HG03097 (cell line): Measurements from ENCODE around the gene OR6Q1.
"Not testable (repeated sequence)": the region's sequence is repeated elsewhere in the genome, so short reads cannot be mapped to it uniquely, and the experiment has no call there.

Source experiments
- ATAC-seq: cut with Tn5 transposase; IDR thresholded peaks from one replicate; pipeline ENCODE4 v1.9.1; 2021; ENCODE audit not compliant: unreplicated experiment, low FRiP score

The OR6Q1 gene, protein sequence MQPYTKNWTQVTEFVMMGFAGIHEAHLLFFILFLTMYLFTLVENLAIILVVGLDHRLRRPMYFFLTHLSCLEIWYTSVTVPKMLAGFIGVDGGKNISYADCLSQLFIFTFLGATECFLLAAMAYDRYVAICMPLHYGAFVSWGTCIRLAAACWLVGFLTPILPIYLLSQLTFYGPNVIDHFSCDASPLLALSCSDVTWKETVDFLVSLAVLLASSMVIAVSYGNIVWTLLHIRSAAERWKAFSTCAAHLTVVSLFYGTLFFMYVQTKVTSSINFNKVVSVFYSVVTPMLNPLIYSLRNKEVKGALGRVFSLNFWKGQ

DNA sequence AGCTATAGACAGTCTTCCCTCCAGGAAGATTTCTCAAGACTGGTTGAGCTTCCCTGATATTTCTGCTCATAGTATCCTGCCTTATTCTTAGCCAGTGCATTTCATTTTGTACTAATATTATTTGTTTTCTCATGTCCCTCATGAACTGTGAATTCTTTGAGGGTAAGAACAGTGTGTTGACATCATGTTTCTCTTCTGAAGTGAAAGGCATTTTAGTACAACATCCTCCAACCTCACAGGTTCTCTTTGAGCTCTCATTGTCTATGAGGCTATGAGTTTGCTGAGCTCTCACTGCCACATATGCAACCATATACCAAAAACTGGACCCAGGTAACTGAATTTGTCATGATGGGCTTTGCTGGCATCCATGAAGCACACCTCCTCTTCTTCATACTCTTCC lies at the start of gene OR6Q1:
TSS of gene OR6Q1 (plus strand) at position 301 of the 400 bp plus-strand sequence. CDS start at position 301, 0 bp downstream.
- no peak for ATAC-seq

DNA sequence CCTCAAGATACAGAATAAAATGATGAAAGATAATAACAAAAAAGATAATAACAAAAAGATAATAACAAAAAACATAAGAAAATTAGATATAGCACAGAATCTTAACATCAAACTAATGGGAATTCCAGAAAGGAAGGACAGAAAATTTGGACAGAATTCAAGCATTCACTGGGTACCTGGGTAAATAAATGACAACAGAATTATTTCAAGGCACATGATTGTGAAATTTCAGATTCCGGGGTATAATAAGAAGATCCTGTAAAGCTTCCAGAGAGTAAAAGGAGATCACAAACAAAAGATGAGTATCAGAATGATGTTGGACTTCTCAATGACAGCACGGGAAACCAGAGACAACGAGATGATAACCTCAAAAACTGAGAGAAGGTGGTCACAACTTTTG lies 49.2 kb upstream of the OR6Q1 start:
- no peak for ATAC-seq

DNA sequence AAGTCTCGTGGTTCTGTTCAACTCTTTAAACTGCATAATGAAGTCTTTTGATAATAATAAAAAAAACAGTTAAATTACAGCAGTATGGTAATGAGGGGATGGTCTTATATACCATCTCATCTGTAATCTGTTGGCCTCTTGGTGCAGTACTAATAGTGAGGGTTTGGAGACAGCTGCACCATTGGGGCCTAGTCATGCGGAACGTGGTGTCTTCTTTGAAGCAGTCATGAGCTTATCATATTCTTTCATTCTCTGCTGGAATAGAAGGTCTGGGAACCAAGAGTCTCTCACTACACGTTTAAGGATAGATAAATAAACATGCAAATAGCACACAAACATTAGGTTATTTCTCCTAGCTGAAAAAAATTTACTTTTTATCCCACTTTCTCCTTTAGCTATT lies 48.0 kb upstream of the OR6Q1 start:
- ATAC-seq = no peak

DNA sequence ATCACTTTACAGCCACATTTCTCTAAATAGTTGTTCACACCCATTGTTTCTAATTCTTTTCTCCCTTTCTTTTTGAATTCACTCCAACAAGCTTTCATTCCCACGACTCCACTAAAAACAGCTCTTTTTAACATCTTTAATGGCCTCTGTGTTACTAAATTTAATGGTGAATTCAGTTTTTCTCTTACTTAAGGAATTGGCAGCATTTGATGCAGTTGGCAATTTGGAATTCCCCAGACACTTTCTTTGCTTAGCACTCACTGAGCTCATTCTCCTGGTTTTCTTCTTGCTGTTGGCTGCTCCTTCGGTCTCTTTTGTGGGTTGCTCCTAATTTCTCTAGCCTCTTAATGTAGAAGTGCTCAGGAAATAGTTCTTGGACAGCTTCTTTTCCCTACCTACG lies 47.6 kb upstream of the OR6Q1 start:
- no peak for ATAC-seq

DNA sequence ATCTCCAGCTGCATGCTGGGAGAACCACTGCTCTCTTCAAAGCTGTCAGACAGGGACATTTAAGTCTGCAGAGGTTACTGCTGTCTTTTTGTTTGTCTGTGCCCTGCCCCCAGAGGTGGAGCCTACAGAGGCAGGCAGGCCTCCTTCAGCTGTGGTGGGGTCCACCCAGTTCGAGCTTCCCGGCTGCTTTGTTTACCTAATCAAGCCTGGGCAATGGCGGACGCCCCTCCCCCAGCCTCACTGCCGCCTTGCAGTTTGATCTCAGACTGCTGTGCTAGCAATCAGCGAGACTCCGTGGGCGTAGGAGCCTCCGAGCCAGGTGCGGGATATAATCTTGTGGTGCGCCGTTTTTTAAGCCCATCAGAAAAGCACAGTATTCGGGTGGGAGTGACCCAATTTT lies 31.2 kb upstream of the OR6Q1 start:
- ATAC-seq = not testable (repeated sequence)

DNA sequence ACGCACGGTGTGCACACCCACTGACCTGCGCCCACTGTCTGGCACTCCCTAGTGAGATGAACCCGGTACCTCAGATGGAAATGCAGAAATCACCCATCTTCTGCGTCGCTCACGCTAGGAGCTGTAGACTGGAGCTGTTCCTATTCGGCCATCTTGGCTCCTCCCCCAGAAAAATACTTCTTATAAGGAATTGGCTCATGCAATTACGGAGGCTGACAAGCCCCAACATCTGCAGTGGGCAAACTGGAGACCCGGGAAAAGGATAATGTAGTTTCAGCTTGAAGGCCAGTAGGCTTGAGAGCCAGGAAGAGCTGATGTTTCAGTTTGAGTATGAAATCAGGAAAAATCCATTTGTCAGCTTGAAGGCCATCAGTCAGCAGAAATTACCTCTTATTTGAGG lies 30.7 kb upstream of the OR6Q1 start:
- not testable (repeated sequence) for ATAC-seq

DNA sequence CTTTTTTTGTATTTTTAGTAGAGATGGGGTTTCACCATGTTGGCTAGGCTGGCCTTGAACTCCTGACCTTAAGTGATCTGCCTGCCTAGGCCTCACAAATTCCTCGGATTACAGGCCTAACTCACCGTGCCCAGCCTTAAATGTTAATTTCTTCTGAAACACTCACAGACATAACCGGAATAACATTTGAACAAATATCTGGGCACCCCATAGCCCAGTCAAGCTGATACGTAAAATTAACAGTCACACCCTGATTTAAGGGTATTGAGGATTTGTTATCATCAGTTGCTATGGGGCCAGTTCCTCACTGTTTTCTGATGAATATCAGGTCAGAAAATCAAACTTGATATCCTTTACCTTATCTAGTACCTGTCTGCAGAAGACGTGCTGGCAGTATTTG lies 30.1 kb upstream of the OR6Q1 start:
- ATAC-seq = no peak

DNA sequence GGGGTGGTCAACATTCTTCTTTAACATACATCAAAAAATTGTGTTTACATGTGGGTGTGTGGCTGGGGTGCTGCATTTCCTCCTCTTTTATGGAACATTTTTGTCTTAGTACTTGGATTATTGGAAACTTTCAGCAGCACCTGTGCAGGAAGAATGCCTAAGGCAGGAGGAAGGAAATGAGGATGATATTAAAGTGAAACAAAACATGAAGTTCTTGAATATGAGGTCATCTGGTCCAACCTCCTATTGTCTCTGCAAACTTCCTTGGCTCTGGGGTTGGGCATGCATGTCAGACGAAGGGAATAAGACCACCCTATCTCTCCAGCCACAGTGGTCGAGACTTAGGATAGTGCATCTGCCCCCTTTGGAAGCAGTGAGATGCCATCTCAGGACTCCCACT lies 27.7 kb upstream of the OR6Q1 start:
- no peak for ATAC-seq

DNA sequence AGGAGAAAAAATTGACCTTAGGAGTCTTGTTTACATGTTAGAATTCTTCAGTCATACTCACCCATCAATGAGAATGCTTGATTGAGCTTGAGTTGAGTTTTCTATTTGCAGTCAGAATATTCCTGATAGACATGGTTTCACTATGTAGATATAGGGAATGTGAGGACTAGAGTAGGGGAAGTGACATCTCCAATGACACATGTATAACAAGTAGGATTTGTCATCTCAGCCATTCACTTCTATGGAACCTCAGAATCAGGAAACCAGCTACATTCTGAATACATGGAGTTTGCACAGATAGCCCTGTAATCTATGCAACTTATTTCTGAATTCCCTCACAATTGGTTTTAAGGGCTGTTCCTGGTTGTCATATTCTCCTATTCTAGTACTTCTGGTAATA lies 27.2 kb upstream of the OR6Q1 start:
- no peak for ATAC-seq

DNA sequence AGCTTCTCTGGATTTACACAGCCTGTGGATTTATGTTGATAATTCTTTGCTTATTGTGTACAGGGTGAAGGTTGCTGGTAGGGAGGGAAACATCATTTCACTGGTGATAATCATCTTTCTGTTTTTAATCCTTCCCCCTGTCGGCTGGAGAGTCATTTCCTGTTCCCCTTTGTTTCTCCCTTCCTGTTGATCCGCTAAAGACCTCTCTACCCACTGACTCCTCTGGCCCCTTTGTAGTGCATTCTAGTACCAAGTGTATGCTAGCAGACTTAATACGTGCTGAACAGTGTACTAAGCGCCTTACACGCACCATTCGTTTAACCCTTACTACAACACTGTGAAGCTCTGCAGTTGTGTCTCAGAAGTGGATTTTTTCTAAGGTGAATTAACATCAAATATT lies 26.1 kb upstream of the OR6Q1 start:
- ATAC-seq = no peak

DNA sequence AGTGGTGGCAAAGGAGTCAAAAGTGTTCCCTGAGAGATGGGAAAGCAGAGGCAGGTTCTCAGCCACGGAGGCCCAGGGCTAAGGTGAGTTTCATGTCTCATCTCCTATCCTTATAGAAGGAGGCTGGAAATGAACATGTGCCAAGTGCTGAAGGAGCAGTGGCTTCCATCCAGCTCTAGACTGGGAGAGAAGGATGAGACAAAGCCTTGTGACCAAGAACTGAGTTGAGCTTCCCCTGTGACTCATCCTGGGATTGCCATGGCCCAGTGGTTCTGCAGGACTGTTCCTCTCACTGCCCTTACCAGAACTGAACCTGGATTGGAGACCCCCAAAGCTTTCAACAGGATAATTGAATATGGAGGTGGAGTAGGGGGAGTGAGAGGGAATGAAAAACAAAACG lies 23.8 kb upstream of the OR6Q1 start:
- no peak for ATAC-seq

DNA sequence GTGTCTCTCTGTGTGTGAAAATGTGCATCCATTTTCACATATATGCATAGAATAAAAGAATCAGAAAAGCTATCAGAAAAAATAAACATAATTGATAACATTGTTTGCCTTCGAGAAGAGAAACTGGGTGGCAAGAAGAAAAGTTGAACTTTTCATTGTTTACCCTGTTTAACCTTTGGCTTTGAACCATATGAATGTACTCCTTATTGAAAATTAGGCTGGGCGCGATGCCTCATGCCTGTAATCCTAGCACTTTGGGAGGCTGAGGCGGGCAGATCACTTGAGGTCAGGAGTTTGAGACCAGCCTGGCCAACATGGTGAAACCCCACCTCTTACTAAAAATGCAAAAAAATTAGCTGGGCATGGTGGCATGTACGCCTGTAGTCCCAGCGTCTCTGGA lies 19.0 kb upstream of the OR6Q1 start:
- ATAC-seq = no peak

DNA sequence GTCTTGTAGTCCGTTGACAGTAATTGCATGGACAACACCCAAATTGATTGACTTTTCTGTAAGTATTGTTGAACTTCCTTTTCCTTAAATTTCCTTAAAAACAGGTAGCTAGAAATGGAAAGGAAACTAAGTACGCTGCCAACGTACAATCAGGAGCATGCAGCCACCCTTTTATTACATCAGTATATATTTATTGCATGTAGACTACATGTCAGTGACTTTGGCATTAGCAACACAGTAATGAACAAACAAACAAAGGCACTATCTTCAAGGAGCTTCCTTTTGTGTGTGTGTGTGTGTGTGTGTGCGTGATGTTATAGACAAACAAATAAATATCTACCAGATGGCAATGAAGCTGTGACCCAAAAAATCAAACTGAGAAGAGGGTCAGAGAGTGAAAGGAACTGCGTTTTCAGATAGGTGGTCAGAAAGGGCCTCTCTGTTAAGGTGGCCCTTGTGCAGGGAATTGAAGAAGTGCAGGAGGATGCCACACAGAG lies 7.3 kb upstream of the OR6Q1 start, which contains the start of gene OR9Q1:
TSS of gene OR9Q1 (plus strand) at position 447 of the 497 bp plus-strand sequence. CDS start 155,564 bp downstream, outside the sequence.
- no peak for ATAC-seq

DNA sequence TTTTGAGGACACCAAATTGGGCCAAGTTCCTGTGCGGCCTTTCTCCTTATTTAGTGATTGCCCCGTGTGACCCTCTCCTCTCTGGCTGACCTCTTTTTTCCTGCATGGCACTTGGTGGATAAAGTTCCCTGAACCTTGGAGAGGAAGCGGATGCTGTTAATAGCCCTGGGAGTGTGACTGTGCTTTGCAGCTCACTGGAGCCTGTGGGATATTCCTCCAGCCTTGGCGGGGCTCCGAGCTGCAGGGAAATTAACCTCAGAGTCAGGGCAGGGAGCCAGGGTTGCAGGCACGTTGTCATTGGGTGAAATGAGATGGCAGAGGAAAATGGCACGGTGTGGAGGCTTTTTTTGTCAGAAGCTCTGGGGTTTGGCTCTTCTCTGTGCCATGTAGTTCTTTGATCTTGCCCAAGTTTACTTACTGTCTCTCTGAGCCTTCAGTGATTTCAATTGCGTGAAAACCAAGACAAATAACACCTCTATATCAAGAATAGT lies 6.1 kb upstream of the OR6Q1 start:
- no peak for ATAC-seq

DNA sequence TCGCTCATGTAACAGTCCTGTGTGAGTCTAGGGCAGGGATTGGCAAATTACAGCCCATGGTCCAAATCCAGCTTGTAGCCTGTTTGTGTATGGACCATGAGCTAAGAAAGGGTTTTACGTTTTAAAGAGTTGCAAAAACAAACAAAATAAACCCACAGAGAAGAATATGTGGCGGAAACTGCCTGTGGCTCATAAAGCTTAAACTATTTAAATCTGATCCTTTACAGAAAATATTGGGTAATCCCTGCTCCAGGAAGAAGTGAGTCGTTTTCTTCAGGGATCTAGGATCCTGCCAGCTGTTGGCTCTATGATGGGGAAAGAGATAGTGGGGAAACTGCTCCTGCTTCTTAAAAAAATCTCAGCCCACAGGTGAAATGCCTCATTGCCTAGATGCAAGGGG lies 3.4 kb upstream of the OR6Q1 start:
- no peak for ATAC-seq

DNA sequence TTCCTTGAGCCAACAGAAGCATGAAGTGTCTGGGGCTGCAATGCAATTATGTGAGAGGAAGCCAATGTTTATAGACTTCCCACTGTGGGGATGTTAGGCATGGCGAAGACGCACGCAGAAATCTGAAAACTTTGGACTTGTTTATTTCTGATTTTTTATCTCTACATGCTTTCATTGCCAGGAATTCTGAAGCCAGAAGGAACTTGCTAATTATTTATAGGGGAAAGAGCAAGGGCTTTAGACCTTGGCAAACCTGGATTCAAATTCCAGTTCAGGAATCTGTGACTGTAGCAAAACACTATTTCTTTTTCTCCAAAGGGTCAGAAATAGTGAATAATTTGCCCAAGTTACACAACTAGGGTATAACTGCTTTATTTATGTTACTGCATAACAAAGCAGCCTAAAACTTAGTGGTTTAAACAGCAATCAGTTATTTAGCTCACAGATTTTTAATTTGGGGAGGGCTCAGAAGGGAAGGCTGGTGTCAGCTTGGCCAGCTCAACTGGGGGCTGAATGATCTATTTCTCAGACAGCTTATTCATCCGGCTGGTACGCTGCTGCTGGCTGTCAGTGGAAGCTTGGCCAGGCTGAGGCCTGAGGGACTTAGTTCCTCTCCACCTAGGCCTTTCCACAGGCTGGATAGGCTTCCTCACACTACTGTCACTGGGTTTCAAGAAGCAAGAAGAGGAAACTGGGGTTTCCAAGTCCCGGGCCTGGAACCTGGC lies 1.9 kb upstream of the OR6Q1 start:
- ATAC-seq = no peak

DNA sequence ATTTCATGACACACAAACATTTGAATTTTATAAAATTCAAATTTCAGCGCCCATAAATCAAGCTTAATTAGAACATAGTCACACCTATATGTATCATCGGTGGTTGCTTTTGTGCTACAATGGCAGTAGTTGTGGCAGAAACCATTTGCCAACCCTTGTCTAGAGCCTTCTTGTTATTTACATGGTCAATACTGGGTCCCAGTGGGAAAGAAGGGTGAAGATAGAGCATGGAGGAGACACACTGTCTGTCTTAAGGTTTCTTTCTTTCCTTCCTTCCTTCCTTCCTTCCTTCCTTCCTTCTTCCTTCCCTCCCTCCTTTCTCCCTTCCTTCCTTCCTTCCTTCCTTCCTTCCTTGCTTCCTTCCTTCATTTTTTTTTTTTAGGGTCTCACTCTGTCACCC lies 3.7 kb downstream of the OR6Q1 start:
- no peak for ATAC-seq

DNA sequence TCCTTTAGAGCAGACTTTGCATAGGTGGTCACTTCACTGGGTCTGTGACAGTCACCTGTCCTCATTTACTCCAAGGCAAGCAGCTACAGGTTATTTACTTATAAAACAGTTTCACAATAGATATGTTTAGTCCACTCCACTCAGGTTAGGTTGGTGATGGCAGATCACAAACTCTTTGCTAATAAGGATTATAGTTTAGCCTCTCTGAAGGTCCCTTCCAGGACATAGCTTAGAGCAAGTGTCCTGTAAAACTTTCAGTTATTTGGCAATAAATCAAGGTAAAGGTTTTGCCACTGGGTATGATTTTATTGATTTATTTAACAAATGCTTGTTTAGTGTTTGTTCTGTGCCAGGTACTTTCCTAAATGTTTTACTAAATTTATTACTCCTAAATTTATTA lies 8.8 kb downstream of the OR6Q1 start:
- no peak for ATAC-seq

DNA sequence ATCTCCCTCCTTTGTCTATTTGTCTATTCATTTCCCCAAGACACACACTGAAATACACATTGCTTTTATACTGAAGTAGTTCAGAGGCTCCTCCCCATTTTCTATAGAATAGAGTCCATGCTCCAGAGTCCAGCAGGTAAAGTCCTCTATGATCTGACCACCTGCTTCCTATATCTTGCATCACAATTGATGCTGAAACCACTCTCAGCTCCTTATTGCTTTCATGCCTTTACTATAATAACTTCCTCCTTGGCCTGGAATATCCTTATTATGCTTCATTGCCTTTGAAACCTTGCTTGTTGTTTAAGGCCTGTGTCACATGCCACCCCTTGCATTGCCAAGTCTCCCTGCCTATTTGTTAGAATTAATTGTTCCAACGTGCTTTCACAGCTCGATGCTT lies 12.6 kb downstream of the OR6Q1 start:
- ATAC-seq = no peak

DNA sequence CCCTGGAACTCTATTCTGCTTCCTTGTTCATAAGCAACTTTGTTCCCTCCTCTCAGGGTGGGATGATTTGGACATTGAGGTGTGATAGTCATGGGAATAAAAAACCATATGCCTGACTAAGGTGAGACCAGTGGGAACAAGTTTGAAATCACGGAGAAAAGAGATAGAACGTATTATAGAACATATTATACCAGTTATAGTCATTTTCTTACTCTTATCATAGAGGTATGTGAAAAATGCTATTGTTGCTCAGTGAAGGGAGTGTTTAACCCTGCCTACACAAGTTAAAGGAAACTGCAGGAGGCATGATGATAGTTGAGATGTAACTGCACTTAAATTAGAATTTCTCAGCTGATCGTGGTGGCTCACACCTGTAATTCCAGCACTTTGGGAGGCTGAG lies 15.5 kb downstream of the OR6Q1 start:
- ATAC-seq = no peak

DNA sequence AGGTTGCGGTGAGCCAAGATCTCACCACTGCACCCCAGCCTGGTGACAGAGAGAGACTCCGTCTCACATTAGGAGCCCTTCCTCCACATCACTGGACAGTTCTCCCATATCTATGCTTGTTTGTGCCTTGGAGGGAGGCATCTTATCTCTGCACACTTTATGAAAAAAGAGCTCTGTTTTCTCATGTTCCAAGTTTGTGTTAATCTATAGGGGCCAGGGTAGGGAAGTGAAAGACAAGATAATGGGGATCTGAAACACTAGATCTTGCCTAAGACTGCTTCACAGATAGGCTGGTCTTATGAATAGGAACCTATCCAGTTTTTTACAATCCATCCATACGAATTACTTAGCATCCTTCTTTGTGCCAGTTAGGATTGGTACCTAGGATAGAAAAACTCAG lies 17.1 kb downstream of the OR6Q1 start:
- ATAC-seq = no peak
